Psoas muscle (tissue), 8 donors: ENCODE results near the gene FKBP1A. TPM values are rescaled to one million over a fixed set of nuclear protein-coding genes. Genes with fewer than 3 reads are reported as not detected.

ENCODE experiments used
- ATAC-seq, 4 donors: fragments of 200-7000 bp; cut with Tn5 transposase; one replicate each; pipeline ENCODE4 v1.9.1; 2020; ENCODE audit warnings: moderate library complexity in 3 of 4, mild to moderate bottlenecking in 2 of 4
- DNase-seq, 2 donors: peaks; one replicate each; pipeline ENCODE4 v3.0.0-alpha.2; 2020
- H3K27ac ChIP-seq: fragments of 200-600 bp; one replicate; pipeline ENCODE4 v1.8.0; 2022
- H3K27me3 ChIP-seq, 3 donors: fragments of 200-600 bp in 1 of 3; one replicate each; pipeline versions ENCODE4 v1.6.1 to v1.8.0; 2013 to 2022; ENCODE audit warnings: low read length in 2 of 3, mild to moderate bottlenecking in 2 of 3, moderate library complexity in 1 of 3; ENCODE audit not compliant: insufficient read depth in 3 of 3
- H3K36me3 ChIP-seq, 2 donors: fragments of 200-600 bp in 1 of 2; one replicate each; pipeline versions ENCODE4 v1.6.1 to v1.8.0; 2013 to 2022; ENCODE audit warnings: low read depth in 1 of 2, mild to moderate bottlenecking in 1 of 2, moderate library complexity in 1 of 2; ENCODE audit not compliant: insufficient read depth in 1 of 2
- H3K4me1 ChIP-seq: fragments of 200-600 bp; one replicate; pipeline ENCODE4 v1.8.0; 2022
- H3K4me3 ChIP-seq: fragments of 200-600 bp; one replicate; pipeline ENCODE4 v1.8.0; 2022; ENCODE audit warnings: mild to moderate bottlenecking
- H3K9me3 ChIP-seq: fragments of 200-600 bp; one replicate; pipeline ENCODE4 v1.8.0; 2022
- CTCF ChIP-seq: fragments of 200-600 bp; IDR thresholded peaks from one replicate; pipeline ENCODE4 v1.8.0; 2022; ENCODE audit warnings: antibody characterized with exemption
- WGBS, 3 donors: extraction: QIAGEN DNeasy Blood & Tissue Kit; methylation state at CpG; one replicate each; pipeline versions ENCODE4 v1.1.6 to v1.1.7; 2013; 5-methylcytosine and 5-hydroxymethylcytosine counted together
- intact Hi-C, 2 donors: fragments of 100-400 bp; cut with DNase I; formaldehyde crosslinking; loops; one replicate each; pipeline versions ENCODE4 v1.11.0 to v1.14.2; 2022
- polyA plus RNA-seq, 3 donors: library from polyadenylated mRNA; stranded (reverse); fragments of 200-250 nt; gene quantifications; one replicate each; pipeline ENCODE4 v1.2.3, GENCODE V29; 2013
- total RNA-seq, 4 donors: library from RNA; stranded (reverse); fragmentation: NEBNext Ultra II Directional in 2 of 4; extraction: Animal tissue kit (Norgen Biotek cat#: 25700) in 2 of 4; gene quantifications; one replicate each; pipeline versions ENCODE4 v1.2.1 to v1.2.4, GENCODE V29; 2021 to 2023
- donor health status: healthy with polysubstance abuse.
- donor health status: DM: no; HTN: no; CAD: no; lungs with moderate emphysema.
- donor health status: Bipolar disorder and iron deficiency.
- donor health status: healthy.
- donor health status: DM: yes; HTN: yes; CAD: no.
- donor health status: DM: no; HTN: no; CAD: no.
- donor health status: DM: no; HTN: no; CAD: no.
- donor health status: DM: yes; HTN: yes; CAD: no.

Gene FKBP1A
- total and polyA plus RNA-seq, 7 donors = 78.4 to 503 (median 116) TPM

GRCh38 chr20:1417273-1417672 is 24.4 kb upstream of the FKBP1A start:
- WGBS, 3 donors = 67 to 72% (median 70%) methylated on average over 5 of the region's 5 CpGs
- ATAC-seq (no peak), DNase-seq (no peak)
- Histone ChIP-seq H3K27me3 (no peaks in the 10 kb centered on the region), H3K36me3 (peaks cover 0 to 2% of the 10 kb centered on the region in 2 donors), H3K4me1 (no peaks in the 10 kb centered on the region), H3K4me3 (no peak overlapping the region), H3K27ac (no peak overlapping the region), H3K9me3 (peaks cover 9% of the 10 kb centered on the region)
- no peak for TF ChIP-seq CTCF
- intact Hi-C loops = no loop called here

- TF ChIP-seq CTCF = no peak
- Histone ChIP-seq H3K9me3 (peaks cover 7% of the 10 kb centered on the region), H3K27me3 (no peaks in the 10 kb centered on the region), H3K36me3 (peaks cover 0 to 5% of the 10 kb centered on the region in 2 donors), H3K27ac (no peak overlapping the region), H3K4me3 (no peak overlapping the region), H3K4me1 (no peaks in the 10 kb centered on the region)
- DNase-seq (no peak), ATAC-seq (peak; percentile 48 to 81 (median 71))
- intact Hi-C loops = no loop called here
- WGBS, 3 donors = 50 to 56% (median 55%) methylated on average over 8 of the region's 8 CpGs
Observed at GRCh38 chr20:1415667-1416468, 23.0 kb upstream of the FKBP1A start.

- ATAC-seq (no peak), DNase-seq (no peak)
- Histone ChIP-seq H3K27ac (no peak overlapping the region), H3K9me3 (no peaks in the 10 kb centered on the region), H3K4me1 (no peaks in the 10 kb centered on the region), H3K4me3 (no peak overlapping the region), H3K36me3 (peaks cover 0 to 8% of the 10 kb centered on the region in 2 donors), H3K27me3 (no peaks in the 10 kb centered on the region)
- no peak for TF ChIP-seq CTCF
- 78 to 82% (median 78%) methylated on average over 4 of the region's 4 CpGs for WGBS, 3 donors
- intact Hi-C loops = no loop called here
Observed at GRCh38 chr20:1414982-1415381, 22.1 kb upstream of the FKBP1A start.

- no peaks in the 10 kb centered on the region for H3K9me3 ChIP-seq
- H3K27ac ChIP-seq = no peak overlapping the region
- peaks cover 0 to 2% (median 0%) of the 10 kb centered on the region in 3 donors for H3K27me3 ChIP-seq
- DNase-seq = no peak
- H3K4me1 ChIP-seq = no peaks in the 10 kb centered on the region
- intact Hi-C loops = no loop called here
- peaks cover 0 to 2% of the 10 kb centered on the region in 2 donors for H3K36me3 ChIP-seq
- H3K4me3 ChIP-seq = no peak overlapping the region
- ATAC-seq = no peak
- no peak for TF ChIP-seq CTCF
- 32% methylated on average over 2 of the region's 2 CpGs for WGBS, 3 donors
Observed at GRCh38 chr20:1405801-1406200, 12.9 kb upstream of the FKBP1A start.

GRCh38 chr20:1403624-1404023 is 10.8 kb upstream of the FKBP1A start:
- Histone ChIP-seq H3K27me3 (peaks cover 0 to 2% (median 2%) of the 10 kb centered on the region in 3 donors), H3K9me3 (no peaks in the 10 kb centered on the region), H3K4me3 (no peak overlapping the region), H3K4me1 (peaks cover 12% of the 10 kb centered on the region), H3K27ac (no peak overlapping the region), H3K36me3 (no peaks in the 10 kb centered on the region)
- intact Hi-C loops = no loop called here
- DNase-seq (no peak), ATAC-seq (no peak)
- TF ChIP-seq CTCF = no peak
- WGBS, 3 donors = 45 to 89% (median 70%) methylated on average over 1 of the region's 1 CpG
